Testis (tissue), 3 donors: ENCODE measurements around the gene NLN. TPM values are rescaled to one million over a fixed set of nuclear protein-coding genes. Genes with fewer than 3 reads are reported as not detected.

Experiments
- DNase-seq: peaks from one replicate; pipeline ENCODE4 v3.0.0-alpha.2; 2019
- H3K27ac ChIP-seq, 2 donors: fragments of 200-600 bp; sonication (generic); one replicate each; pipeline ENCODE4 v1.5.1; 2019
- H3K27me3 ChIP-seq: fragments of 200-600 bp; sonication (generic); one replicate; pipeline ENCODE4 v1.5.1; 2019
- H3K36me3 ChIP-seq: fragments of 200-600 bp; sonication (generic); one replicate; pipeline ENCODE4 v1.5.1; 2017; ENCODE audit warnings: low read depth; ENCODE audit errors: missing control alignments
- H3K4me1 ChIP-seq: fragments of 200-600 bp; sonication (generic); one replicate; pipeline ENCODE4 v1.5.1; 2019
- H3K4me3 ChIP-seq, 2 donors: fragments of 200-600 bp; sonication (generic); one replicate each; pipeline ENCODE4 v1.5.1; 2017 to 2019
- H3K9me3 ChIP-seq: fragments of 200-600 bp; sonication (generic); one replicate; pipeline ENCODE4 v1.5.1; 2017
- POLR2A ChIP-seq: fragments of 450-650 bp; IDR thresholded peaks from one replicate; pipeline ENCODE4 v1.6.1; 2017; ENCODE audit warnings: antibody characterized with exemption, mild to moderate bottlenecking, moderate library complexity
- WGBS, 2 donors: methylation state at CpG; one replicate each; pipeline ENCODE4 v1.1.5; 2018; 5-methylcytosine and 5-hydroxymethylcytosine counted together
- intact Hi-C: fragments of 100-400 bp; cut with DNase I; formaldehyde crosslinking; loops from one replicate; pipeline ENCODE4 v1.15.1; 2023; ENCODE audit warnings: low total_unique reads
- polyA plus RNA-seq: library from polyadenylated mRNA; stranded (reverse); fragments of 350-450 nt; fragmentation: Illumina TruSeq; extraction: RNeasy Lipid Tissue Mini Kit (QIAGEN cat#74804); gene quantifications from one replicate; pipeline ENCODE4 v1.2.3, GENCODE V29; 2014; ENCODE audit warnings: low read depth, low replicate concordance; ENCODE audit not compliant: insufficient read depth
- total RNA-seq, 2 donors: library from RNA; depleted of rRNA; stranded (reverse); fragments of >200 nt; gene quantifications; one replicate each; pipeline ENCODE4 v1.2.3, GENCODE V29; 2016
- TF ChIP-seq, protein P1 (sequence below), 3 experiments: fragments of 450-650 bp in 2 of 3; fragments of 200-600 bp in 1 of 3; sonication (generic) in 1 of 3; IDR thresholded peaks; one replicate each; pipeline ENCODE4 v1.5.1; 2016 to 2019; ENCODE audit warnings: antibody characterized with exemption in 3 of 3, mild to moderate bottlenecking in 2 of 3, moderate library complexity in 1 of 3

Gene NLN
- total and polyA plus RNA-seq, 3 donors from 2014 or later: 6.4 to 10.1 (median 8.1) TPM

GRCh38 chr5:65762234-65762633 is 40.2 kb downstream of the NLN start:
- 88 to 96% methylated on average over 1 of the region's 1 CpG for WGBS, 2 donors
- Histone ChIP-seq H3K4me1 (no peaks in the 10 kb centered on the region), H3K4me3 (no peak overlapping the region), H3K27me3 (no peaks in the 10 kb centered on the region), H3K9me3 (no peaks in the 10 kb centered on the region), H3K27ac (no peak overlapping the region), H3K36me3 (no peaks in the 10 kb centered on the region)
- DNase-seq: no peak
- intact Hi-C loops: no loop called here
- TF ChIP-seq POLR2A: no peak
- TF ChIP-seq, protein P1, sequence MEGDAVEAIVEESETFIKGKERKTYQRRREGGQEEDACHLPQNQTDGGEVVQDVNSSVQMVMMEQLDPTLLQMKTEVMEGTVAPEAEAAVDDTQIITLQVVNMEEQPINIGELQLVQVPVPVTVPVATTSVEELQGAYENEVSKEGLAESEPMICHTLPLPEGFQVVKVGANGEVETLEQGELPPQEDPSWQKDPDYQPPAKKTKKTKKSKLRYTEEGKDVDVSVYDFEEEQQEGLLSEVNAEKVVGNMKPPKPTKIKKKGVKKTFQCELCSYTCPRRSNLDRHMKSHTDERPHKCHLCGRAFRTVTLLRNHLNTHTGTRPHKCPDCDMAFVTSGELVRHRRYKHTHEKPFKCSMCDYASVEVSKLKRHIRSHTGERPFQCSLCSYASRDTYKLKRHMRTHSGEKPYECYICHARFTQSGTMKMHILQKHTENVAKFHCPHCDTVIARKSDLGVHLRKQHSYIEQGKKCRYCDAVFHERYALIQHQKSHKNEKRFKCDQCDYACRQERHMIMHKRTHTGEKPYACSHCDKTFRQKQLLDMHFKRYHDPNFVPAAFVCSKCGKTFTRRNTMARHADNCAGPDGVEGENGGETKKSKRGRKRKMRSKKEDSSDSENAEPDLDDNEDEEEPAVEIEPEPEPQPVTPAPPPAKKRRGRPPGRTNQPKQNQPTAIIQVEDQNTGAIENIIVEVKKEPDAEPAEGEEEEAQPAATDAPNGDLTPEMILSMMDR (IDR thresholded peaks at IDR 0.05): no peak

DNA sequence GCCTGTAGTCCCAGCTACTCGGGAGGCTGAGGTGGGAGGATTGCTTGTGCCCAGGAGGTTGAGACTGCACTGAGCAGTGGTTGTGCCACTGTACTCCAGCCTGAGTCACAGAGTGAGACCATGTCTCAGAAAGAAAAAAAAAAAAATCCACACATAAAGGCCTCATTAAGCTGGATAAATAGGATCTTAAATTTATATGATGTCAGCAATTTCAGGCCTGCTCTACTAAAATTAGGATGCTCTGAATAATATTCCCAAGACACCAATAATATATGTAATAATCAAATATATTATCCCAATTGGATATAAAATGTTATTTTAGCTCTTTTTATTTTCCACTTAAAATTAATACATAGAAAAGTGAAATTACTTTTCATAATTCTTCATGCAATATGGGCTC is 43.6 kb downstream of the NLN start:
- H3K4me3 ChIP-seq: no peak overlapping the region
- no peak for DNase-seq
- no peaks in the 10 kb centered on the region for H3K9me3 ChIP-seq
- no peak overlapping the region for H3K27ac ChIP-seq
- intact Hi-C loops: no loop called here
- TF ChIP-seq, protein P1 (IDR thresholded peaks at IDR 0.05): no peak
- no peak for TF ChIP-seq POLR2A
- no peaks in the 10 kb centered on the region for H3K27me3 ChIP-seq
- no peaks in the 10 kb centered on the region for H3K4me1 ChIP-seq
- no peaks in the 10 kb centered on the region for H3K36me3 ChIP-seq
- WGBS, 2 donors: 85 to 93% methylated on average over 1 of the region's 1 CpG

DNA sequence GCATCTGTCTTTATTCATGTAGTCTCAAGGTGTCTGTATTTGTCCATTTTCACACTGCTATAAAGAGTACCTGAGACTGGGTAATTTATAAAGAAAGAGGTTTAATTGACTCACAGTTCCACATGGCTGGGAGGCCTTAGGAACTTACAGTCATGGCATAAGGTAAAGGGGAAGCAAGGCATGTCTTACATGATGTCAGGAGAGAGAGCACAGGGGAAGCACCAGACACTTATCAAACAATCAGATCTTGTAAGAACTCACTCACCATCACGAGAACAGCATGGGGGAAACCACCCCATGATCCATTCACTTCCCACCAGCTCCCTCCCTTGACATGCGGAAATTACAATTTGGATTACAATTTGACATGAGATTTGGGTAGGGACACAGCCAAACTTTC is 44.2 kb downstream of the NLN start:
- Histone ChIP-seq H3K4me1 (no peaks in the 10 kb centered on the region), H3K27ac (no peak overlapping the region), H3K27me3 (no peaks in the 10 kb centered on the region), H3K9me3 (no peaks in the 10 kb centered on the region), H3K4me3 (no peak overlapping the region), H3K36me3 (no peaks in the 10 kb centered on the region)
- no peak for DNase-seq
- intact Hi-C loops: no loop called here
- TF ChIP-seq, protein P1 (IDR thresholded peaks at IDR 0.05): no peak
- TF ChIP-seq POLR2A: no peak
- 89 to 96% methylated on average over 2 of the region's 2 CpGs for WGBS, 2 donors

DNA sequence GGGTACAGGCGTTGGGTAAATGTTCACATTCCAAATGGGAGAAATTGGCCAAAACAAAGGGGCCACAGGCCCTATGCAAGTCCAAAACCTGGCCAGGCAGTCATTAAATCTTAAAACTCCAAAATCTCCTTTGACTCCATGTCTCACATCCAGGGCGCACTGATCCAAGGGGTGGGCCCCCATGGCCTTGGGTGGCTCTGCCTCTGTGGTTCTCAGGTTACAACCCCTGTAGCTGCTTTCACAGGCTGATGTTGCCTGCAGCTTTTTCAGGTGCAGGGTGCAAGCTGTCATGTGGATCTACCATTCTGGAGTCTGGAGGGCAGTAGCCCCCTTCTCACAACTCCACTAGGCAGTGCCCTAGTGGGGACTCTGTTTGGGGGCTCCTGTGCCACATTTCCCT is 44.8 kb downstream of the NLN start:
- Histone ChIP-seq H3K27me3 (no peaks in the 10 kb centered on the region), H3K4me1 (no peaks in the 10 kb centered on the region), H3K36me3 (no peaks in the 10 kb centered on the region), H3K27ac (no peak overlapping the region), H3K4me3 (no peak overlapping the region), H3K9me3 (no peaks in the 10 kb centered on the region)
- TF ChIP-seq, protein P1 (IDR thresholded peaks at IDR 0.05): no peak
- TF ChIP-seq POLR2A: no peak
- intact Hi-C loops: no loop called here
- no peak for DNase-seq
- WGBS, 2 donors: 88 to 94% methylated on average over 2 of the region's 2 CpGs

DNA sequence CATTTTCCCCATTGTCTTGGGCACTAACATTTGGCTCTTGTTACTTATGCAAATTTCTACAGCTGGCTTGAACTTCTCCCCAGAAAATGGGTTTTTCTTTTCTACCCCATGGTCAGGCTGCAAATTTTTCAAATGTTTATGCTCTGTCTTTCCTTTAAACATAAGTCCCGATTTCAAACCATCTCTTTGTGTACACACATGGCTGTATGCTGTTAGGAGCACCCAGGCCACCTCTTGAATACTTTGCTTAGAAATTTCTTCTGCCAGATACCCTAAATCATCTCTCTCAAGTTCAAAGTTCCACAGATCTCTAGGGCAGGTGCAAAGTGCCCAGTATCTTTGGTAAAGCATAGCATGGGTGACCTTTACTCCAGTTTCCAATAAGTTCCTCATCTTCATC is 45.6 kb downstream of the NLN start:
- no peak for TF ChIP-seq POLR2A
- TF ChIP-seq, protein P1 (IDR thresholded peaks at IDR 0.05): no peak
- H3K36me3 ChIP-seq: no peaks in the 10 kb centered on the region
- WGBS, 2 donors: 100% methylated on average over 1 of the region's 1 CpG
- H3K27me3 ChIP-seq: no peaks in the 10 kb centered on the region
- H3K4me3 ChIP-seq: no peak overlapping the region
- no peak for DNase-seq
- intact Hi-C loops: no loop called here
- H3K27ac ChIP-seq: no peak overlapping the region
- no peaks in the 10 kb centered on the region for H3K9me3 ChIP-seq
- H3K4me1 ChIP-seq: no peaks in the 10 kb centered on the region
